ENCODE results near the gene DCTD.

Gene DCTD

GRCh38 chr4:182840108-182840507 lies 77.1 kb downstream of the DCTD start:
- DNase-seq (ENCODE audit: low read depth in 2 of 2): no peak
